PC-9 (cell line): Measurements from ENCODE around the gene DSCAML1.

ENCODE experiments used
- EZH2 ChIP-seq: fragments of 200-600 bp; sonication (generic); IDR thresholded peaks from 2 replicates; pipeline ENCODE4 v1.8.0; 2017; ENCODE audit warnings: antibody characterized with exemption, low read depth
- TF ChIP-seq, protein P1 (sequence below): fragments of 200-600 bp; sonication (generic); conservative IDR thresholded peaks from 2 replicates; pipeline ENCODE4 v1.6.1; 2017; ENCODE audit warnings: mixed run types, antibody characterized with exemption, mild to moderate bottlenecking, moderate library complexity

DNA sequence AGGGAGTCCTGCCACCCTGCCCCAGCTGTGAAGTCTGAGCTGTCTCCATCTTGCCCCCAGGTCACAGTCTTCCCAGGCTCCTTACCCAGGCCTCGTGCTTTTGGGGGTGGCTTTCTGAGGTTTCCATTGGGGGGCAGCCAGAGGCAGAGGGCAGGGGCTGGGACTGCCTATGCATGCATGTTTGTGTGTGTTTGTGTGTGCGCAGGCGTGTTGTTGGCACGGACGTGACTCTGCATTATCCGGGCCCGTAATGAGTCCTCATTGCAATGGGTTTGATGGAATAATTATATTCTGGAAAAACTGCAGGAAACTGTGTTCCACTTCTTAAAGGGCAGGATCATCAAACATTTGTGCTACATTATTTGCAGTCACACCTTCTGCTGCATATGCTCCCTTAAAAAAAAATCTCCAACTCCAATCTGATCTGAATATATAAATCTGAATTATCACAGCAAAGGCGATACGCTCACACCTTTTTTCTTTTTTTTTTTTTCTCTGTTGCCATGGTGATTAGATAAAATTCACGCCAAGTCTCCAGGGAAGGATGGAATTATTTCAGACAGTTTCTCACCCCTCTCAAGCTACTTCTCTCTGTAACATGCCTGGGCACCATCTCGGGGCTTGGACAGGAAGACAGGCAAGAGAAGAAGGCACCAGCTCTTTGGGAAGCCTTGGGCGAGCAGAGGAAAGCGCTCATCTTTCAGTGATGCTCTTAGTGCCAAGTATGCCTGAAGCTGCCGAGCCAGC is 45.9 kb downstream of the DSCAML1 start:
- TF ChIP-seq, protein P1, sequence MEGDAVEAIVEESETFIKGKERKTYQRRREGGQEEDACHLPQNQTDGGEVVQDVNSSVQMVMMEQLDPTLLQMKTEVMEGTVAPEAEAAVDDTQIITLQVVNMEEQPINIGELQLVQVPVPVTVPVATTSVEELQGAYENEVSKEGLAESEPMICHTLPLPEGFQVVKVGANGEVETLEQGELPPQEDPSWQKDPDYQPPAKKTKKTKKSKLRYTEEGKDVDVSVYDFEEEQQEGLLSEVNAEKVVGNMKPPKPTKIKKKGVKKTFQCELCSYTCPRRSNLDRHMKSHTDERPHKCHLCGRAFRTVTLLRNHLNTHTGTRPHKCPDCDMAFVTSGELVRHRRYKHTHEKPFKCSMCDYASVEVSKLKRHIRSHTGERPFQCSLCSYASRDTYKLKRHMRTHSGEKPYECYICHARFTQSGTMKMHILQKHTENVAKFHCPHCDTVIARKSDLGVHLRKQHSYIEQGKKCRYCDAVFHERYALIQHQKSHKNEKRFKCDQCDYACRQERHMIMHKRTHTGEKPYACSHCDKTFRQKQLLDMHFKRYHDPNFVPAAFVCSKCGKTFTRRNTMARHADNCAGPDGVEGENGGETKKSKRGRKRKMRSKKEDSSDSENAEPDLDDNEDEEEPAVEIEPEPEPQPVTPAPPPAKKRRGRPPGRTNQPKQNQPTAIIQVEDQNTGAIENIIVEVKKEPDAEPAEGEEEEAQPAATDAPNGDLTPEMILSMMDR = no peak
- TF ChIP-seq EZH2 = no peak
